ENCODE measurements around the gene AATK. TPM values are rescaled to one million over a fixed set of nuclear protein-coding genes. Genes with fewer than 3 reads are reported as not detected.

Gene AATK
- total RNA-seq, 1 donor from 2014 or later, result 72.5 TPM

- Histone ChIP-seq H3K9me3 (no peaks in the 10 kb centered on the region), H3K4me3 (no peak overlapping the region), H3K27ac (peak overlapping the region; percentile 47), H3K36me3 (peaks cover 7% of the 10 kb centered on the region), H3K27me3 (no peaks in the 10 kb centered on the region), H3K4me1 (peaks cover 38% of the 10 kb centered on the region)
- peak; percentile 67 for ATAC-seq
- intact Hi-C loops (cut with DNase I), result no loop called here
- TF ChIP-seq, protein P1, sequence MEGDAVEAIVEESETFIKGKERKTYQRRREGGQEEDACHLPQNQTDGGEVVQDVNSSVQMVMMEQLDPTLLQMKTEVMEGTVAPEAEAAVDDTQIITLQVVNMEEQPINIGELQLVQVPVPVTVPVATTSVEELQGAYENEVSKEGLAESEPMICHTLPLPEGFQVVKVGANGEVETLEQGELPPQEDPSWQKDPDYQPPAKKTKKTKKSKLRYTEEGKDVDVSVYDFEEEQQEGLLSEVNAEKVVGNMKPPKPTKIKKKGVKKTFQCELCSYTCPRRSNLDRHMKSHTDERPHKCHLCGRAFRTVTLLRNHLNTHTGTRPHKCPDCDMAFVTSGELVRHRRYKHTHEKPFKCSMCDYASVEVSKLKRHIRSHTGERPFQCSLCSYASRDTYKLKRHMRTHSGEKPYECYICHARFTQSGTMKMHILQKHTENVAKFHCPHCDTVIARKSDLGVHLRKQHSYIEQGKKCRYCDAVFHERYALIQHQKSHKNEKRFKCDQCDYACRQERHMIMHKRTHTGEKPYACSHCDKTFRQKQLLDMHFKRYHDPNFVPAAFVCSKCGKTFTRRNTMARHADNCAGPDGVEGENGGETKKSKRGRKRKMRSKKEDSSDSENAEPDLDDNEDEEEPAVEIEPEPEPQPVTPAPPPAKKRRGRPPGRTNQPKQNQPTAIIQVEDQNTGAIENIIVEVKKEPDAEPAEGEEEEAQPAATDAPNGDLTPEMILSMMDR (IDR thresholded peaks at IDR 0.05), result peak; percentile 62
- DNase-seq, result peak; percentile 91
Observed at GRCh38 chr17:81097134-81097942, 68.7 kb downstream of the AATK start.

DNA sequence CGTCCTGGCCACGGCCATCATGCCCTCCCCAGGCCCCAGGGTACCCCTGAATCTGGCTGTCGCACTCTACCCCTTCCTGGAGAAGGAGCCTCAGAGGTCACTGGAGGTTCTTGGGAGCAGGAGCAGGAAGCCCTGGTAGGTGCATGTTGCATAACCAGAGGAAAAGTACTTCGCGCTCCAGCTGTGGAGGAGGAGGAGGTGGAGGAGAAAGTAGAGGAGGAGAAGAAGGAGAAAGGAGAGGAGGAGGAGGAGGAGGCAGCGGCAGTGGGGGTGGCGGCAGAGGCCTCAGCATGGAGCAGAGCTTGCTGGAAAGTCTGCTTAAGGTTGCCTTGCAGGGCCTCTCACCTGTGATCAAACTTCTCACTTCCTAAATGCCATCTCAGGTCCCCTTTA is 69.3 kb downstream of the AATK start:
- Histone ChIP-seq H3K36me3 (peaks cover 7% of the 10 kb centered on the region), H3K27ac (no peak overlapping the region), H3K9me3 (no peaks in the 10 kb centered on the region)

DNA sequence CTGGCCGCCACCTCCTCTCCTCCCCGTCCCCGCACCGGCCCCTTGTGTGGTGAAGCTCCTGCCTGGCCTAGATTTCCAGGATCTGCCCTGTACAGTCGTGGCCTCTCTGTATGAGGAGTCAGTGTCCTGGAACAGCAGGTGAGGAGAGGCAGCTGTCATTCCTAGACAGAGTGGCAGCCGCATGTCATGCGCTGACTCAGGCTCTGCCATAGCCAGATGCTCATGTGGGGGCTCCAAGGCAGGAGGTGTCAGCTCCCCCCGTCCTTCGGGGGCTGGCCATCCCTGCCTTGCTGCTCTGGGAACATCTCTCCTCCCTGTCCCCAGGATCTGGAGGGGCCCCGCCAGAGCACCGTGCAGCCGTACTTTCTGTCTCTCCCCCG is 70.6 kb downstream of the AATK start:
- Histone ChIP-seq H3K36me3 (no peaks in the 10 kb centered on the region), H3K27me3 (no peaks in the 10 kb centered on the region), H3K4me1 (peaks cover 52% of the 10 kb centered on the region), H3K4me3 (no peak overlapping the region), H3K27ac (peak overlapping the region; percentile 42), H3K9me3 (no peaks in the 10 kb centered on the region)
- TF ChIP-seq, protein P1 (IDR thresholded peaks at IDR 0.05), result no peak
- DNase-seq, result no peak
- intact Hi-C loops (cut with DNase I), result no loop called here
- no peak for ATAC-seq

More for the DNA sequence above, 69.3 kb downstream of the AATK start:
- TF ChIP-seq, protein P1 (IDR thresholded peaks at IDR 0.05), result no peak
- Histone ChIP-seq H3K4me3 (no peak overlapping the region), H3K27me3 (no peaks in the 10 kb centered on the region), H3K4me1 (peaks cover 42% of the 10 kb centered on the region)
- ATAC-seq (peak; percentile 3), DNase-seq (no peak)
- intact Hi-C loops (cut with DNase I), result no loop called here

DNA sequence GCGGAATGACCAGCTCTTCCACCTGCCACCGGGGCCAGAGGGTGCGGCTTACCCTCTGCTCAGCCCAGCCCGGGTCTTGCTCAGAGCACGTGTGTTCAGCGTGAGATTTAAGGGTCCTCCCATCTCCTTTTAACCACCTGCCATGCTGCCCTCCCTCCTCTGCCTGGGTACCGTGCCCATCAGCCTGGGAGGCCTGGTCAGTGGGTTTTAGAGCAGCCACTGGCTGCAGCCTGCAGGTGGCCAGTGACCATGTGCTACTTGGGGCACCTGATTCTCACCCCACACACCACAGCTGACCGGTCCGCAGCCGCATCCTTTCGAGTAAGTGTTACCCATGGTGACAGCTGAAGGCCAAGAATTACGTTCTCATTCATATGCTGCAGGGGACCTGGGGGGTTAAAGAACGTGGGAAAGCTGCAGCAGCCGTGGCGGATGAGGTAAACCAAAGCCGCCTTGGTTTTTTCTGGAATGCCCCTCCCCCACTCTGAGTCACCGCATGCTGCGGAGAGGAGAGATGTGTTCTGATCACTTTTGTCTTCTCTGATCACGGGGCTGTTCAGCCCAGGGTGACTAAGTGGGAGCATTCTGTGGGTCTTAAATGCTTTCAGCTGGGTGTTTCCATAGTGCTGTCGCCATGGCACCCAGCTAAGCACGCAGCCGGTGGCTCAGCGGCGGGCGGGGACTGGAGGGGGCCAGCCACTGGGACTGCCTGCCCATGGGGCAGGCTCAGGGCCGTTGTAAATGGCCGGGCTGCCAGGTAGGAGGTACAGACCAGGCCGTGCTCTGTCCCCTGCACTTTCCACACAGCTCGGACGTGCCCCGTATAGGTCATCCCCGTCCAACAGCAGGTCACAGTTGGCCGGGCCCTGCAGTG is 71.3 kb downstream of the AATK start:
- no peaks in the 10 kb centered on the region for H3K27me3 ChIP-seq
- ATAC-seq (no peak), DNase-seq (no peak)
- TF ChIP-seq, protein P1 (IDR thresholded peaks at IDR 0.05), result no peak
- peaks cover 58% of the 10 kb centered on the region for H3K4me1 ChIP-seq
- peak overlapping the region; percentile 42 for H3K27ac ChIP-seq
- intact Hi-C loops (cut with DNase I), result loop anchor here (5.0 kb wide), 1 partner anchor 67 kb away; no protein-coding TSS in a partner anchor
- H3K36me3 ChIP-seq, result no peaks in the 10 kb centered on the region
- no peak overlapping the region for H3K4me3 ChIP-seq
- H3K9me3 ChIP-seq, result no peaks in the 10 kb centered on the region

DNA sequence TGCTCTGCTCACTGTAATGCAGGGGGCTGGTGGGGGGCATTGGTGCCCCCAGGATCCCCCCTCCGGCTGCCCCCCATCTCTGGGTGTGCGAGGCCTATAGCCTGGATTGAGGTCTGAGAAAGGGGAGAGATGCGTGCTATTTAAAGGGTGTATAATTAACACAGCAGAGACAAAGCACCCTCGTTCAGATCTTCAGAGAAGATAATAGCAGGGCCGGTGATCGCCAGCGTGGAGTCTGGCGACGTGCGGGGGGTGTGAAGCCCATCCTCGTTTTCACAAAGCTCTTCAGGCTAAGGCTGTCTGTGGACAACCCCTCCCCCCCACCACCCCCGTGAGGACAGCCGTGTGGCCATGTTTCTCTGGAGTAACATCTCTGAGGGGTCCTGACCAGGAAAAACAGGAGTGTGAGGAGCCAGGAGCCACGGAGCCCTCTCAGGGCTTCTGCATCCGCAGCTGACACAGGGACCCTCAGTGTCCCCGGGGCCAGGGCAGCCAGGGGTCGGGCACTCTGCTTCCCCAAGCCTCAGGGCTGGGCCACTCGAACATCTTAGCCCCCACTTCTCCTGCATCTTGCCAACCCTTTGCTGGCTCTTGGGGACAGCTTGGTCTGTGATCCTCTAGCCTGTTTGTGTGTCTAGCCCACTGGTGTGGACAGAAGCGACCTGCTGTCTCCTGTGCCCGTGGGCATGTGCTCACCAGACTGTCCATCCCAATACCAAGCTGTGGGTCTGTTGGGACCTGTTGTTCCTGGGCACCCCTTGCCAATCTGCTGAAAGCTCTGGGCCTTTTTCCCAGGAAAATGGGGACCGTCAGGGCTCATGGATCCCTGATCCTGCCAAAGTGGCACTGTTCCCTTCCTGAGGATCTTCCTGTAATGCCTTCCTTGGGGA is 72.2 kb downstream of the AATK start:
- Histone ChIP-seq H3K36me3 (peaks cover under 1% of the 10 kb centered on the region), H3K9me3 (no peaks in the 10 kb centered on the region), H3K4me1 (peaks cover 60% of the 10 kb centered on the region), H3K4me3 (no peak overlapping the region), H3K27ac (no peak overlapping the region), H3K27me3 (no peaks in the 10 kb centered on the region)
- intact Hi-C loops (cut with DNase I), result loop anchor here (5.0 kb wide), 1 partner anchor 67 kb away; no protein-coding TSS in a partner anchor
- DNase-seq (no peak), ATAC-seq (no peak)
- TF ChIP-seq, protein P1 (IDR thresholded peaks at IDR 0.05), result no peak
